Activated CD8-positive, alpha-beta memory T cell treated with anti-CD3 and anti-CD28 coated beads, Interleukin-2, amount 50 U/mL, for 24 hours (primary cell): Measurements from ENCODE around the gene DVL2.

Experiments used
- DNase-seq: peaks from one replicate; pipeline ENCODE4 v3.0.0-alpha.2; 2020; ENCODE audit errors: extremely low read depth

Gene DVL2

GRCh38 chr17:7219229-7219811 lies 15.0 kb downstream of the DVL2 start:
- no peak for DNase-seq

DNA sequence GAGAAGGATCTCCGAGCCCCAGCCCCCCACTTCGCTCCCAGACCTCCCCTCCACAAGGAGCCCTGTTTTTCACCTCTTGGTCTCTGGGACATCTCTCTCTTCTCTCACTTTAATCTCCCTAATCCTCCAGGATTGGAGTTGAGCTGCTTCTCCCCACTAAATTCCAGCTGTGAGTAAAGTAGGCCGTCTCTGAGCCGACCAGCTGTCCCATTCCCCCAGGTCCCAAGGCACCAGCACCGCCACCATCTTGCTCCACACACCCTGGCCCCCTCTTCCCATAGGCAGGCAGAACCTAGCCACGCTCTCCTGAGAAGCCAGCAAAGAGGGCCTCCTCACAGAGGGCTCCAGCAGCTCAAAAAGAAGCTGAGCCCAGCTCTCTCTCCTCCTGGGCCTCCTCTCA lies 15.6 kb downstream of the DVL2 start:
- DNase-seq, result no peak

DNA sequence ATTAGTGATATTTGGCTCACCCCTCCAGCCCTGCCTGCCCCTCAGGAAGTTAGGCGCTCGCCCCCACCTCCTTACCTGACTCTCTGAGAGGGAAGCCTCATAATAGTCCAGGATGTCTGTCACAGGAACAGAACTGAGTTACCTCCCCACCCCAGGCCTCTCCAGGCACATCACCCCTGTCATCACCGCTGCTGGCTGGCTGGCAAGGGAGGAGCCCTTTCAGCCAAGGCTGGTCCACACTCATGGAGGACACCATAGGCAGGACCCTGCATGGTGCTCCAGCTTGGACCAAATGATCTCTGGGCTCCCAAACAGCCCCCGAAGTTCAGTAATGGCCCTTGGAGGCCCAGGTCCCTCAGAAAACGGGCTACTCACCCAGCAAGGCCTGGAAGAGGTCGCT lies 16.2 kb downstream of the DVL2 start:
- DNase-seq, result no peak

DNA sequence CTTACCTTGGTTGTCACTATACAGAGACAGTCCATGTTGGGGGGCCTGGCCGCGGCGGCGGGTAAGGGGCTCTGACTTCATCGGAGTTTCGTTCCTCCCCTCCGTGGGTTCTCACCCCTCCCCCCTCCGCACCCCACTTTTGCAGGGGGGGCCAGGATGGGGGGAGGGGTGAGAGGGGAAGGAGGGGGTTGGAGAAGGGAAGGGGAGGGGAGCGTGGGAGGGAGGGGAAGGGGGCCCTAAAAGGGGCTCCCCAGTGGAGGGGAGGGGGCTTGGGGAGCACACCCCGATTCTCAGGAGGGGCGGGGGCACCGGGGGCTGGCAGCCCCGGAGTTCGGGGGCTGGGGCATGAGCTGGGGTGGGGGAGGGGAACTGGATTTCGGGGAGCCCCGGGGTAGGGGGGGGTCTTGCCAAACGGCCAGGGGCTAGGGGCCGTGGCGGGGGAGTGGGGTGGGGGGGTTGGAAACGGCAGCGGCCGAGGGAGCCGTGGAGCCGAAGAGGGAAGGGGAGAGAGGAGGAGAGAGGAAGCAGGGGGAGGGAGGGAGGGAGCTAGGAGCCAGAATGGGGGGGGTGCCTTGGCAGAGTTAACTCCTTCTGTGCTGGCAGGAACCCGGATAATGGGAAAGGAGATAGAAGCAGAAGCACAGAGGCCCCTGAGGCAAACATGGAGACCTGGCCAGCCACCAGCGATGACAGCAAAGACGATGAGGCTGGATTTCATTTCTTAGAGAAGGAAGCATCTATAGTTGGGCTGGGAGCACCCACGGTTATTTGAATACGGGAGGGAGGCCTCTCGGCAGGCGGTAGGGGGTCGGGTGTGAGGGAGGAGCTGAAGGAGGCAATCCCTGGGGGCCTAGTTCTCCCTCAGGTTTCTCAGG lies 17.0 kb downstream of the DVL2 start:
- no peak for DNase-seq

GRCh38 chr17:7216242-7217112 lies 17.8 kb downstream of the DVL2 start:
- no peak for DNase-seq

GRCh38 chr17:7215652-7216180 lies 18.6 kb downstream of the DVL2 start:
- DNase-seq, result no peak

DNA sequence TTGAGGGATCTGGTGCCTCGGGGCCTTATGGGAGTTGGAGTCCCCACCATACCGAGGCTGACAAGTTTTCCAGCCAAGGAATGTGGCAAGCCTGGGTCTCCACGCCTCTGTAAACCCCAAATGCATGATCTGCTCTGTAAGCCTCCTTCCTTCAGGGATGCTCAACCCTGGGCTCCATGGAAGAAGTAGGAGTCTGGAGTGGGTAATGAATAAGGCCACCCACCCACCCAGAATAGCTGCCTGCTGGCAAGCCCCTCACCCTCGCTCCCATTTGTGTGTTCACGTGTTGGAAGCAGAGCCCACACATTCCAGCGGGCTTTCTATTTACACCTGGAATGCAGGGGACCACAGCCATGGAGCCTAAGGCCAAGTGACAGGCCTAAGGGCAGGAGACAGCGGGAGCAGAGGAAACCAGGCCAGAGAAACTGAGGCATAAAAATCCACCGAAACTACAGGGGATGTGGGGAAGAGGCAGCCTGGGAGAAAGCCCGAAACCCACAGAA lies 19.1 kb downstream of the DVL2 start:
- no peak for DNase-seq

DNA sequence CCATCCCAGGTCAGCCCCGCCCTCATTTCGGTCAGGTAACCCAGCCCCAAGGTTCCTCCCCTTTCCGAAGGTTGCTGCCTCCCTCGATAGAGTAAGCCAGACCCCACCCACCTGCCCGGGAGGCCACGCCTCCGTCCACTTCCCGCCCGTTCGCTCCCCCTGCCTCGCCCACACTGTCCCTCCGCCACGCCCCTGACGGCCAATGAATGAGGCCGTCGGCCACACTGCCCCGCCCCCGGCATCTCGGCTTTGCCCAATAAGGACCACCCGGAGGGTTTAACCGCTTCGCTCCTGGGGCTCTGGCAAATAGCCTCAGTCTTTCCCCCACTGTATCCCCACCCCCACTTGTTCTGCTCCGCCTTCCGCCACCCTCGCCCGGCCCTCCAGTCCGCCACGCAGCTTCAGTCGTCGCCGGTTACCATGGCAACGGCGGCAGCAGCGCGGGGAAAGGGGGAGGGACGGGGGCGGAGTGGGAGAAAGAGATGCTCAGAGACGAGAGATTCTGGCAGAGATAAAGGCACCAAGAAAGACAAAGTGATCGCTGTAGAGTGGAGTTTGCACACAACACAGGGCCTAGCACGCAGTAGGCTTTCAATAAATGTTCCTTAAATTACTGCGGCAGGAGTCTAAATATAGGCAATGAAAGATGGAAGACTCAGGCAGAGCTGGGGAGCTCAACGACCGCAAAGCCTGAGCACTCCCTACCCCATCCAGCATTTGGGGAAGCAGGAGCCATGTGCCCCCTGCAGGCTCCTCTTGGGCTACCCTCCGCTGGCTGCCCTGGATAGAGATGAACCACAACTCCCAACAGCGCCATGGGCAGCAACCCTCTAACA lies 19.8 kb downstream of the DVL2 start:
- peak; percentile 99 for DNase-seq

DNA sequence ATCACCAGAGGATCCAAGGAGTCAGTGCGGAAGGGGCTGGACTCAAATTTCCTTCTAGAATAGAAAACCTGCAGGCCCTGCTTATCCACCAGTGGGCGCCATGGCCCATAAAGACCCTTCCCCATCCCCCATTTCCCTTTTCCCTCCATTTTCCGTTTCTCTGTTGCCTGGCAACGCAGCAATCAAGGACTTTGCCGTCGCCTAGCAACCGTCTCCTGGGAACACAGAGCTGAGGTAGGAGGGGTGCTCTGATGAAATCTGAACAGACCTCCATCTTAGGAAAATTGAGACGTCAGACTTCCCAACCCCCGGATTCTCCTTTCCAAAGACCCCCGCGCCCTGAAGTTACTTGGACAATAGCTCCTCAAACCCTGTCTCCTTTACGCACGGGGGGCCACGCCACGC lies 20.4 kb downstream of the DVL2 start:
- no peak for DNase-seq

DNA sequence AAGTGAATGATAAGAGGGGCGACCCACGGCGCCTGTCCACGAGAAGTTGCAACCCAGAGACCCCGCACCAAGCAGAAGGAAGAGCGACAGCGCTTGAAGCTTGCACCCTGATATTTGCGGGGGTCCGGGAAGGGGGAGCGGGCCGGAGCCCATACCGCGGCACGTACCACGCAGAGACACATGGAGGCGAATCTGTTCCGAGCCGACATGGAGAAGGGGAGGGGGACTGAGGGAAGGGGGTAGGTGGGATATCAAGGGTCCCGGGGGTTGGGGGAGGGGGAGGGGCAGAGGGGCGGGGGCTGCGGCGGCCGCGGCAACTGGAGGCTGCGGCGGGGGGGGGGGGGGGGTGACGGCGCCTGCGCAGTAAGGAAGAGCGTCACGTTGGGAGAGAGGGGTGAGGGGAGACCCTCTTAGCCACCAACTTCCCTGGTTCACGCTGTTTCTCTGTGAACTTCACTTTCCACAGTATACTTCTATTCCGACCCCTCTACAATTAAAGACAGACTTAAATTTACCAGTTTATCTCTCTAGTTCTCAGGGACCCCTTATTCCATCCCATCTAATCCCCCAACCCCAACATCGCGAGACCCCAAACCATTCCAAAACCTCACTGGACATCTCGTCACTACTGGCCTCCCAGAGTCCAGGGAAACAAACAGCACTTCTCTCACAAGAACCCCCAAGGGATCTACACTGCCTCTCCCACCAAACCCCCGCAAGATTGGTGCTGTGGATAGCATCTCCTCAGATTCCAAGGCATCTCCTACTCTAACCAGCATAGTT lies 22.6 kb downstream of the DVL2 start:
- DNase-seq, result no peak

DNA sequence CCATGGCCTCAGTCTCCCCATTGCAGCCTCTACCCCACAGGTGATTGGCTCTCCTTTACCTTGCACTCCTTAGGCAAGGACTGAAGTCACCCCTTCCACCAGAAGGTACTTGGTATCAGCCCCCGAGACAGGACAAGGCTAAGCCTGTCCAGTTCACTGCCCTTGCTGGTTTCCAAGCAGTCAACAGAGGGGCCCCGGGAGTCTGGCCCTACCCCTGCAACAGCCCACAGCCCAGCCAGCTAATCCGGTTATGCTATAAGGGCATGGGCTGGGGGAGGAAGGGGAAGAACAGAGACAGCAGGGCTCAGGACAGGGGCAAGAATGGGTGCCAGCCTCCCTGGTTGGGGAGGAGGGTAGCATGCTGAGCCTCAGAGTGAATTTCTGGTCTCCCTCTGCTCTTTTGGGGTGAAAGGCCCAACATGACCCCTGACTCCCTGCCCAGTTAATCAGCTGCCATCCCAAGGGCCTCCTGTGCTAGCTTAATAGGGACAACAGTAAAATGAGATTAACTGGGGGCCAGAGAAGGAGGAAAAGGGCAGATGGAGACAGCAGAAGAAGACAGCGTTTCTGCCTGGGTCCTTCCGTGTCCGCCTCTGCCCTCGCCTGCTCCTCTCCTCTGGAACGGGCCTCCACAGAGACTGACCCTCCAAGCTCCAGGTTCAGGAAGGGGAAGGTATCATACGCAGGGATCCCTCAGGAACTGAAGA lies 25.4 kb downstream of the DVL2 start:
- DNase-seq, result no peak

DNA sequence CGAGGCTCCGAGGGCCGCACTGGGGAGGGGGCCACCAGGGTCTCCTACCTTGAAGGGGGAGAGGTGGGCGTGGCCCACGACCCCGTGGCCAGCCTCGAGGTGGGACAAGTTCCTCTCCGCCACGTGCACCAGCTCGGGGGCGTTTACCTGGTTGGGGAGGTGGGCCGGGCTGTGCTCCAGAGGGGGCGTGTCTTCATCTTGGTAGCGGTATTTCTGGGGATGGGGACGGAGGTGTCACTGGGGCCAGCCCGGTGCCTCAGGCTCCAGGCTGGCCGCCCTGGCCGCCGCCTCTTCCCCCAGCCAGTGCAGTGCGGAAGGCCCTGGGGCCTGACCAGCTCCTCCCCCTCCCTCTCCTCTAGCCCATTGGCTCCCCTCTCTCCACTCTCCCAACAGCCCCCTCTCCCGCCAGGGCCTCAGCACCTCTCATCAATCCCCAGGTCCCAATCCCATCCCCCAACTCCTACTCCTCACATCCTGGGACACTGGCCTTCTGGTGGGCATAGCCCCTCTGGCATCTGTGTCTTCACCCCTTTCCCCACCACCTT lies 26.2 kb downstream of the DVL2 start:
- no peak for DNase-seq

DNA sequence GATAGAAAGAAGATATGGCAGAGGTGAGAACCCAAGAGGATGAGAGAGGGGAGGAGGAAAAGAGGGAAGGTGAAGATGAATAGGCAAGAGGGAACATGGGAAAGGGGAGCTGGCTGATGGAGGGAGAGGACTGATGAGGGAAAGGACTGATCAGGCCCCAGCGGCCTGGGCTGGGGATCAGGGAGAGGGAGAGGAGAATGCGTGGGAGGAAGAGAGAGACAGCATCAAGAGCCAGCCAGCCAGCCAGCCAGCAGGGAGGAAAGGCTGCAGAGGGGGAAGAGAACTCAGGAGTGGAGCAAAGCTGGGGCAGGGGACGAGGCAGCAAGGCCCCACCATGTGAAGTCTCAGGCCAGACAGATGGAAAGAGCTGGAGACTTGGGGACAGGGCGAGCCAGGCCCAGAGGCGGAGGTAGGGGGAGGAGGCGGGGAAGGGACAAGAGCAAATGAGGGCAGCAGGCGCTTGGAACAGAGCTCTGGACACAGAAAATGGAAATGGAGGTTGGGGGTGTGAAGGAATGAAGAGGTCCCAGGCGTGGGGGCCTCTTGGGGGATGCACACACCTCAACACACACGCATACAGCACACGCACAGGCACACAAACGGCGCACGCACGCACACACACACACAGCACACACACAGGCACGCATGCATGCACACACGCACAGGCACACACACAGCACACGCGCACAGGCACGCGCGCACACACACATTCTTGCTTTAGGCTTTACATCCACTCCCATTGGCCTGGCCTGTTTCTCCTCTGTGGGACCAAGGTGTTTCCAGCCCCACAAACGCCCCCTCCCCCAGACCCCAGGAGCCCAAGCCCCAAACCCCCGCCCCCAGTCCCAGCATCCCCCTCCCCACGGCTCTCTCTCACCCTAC lies 27.0 kb downstream of the DVL2 start:
- no peak for DNase-seq

GRCh38 chr17:7205561-7205960 lies 28.8 kb downstream of the DVL2 start:
- no peak for DNase-seq

DNA sequence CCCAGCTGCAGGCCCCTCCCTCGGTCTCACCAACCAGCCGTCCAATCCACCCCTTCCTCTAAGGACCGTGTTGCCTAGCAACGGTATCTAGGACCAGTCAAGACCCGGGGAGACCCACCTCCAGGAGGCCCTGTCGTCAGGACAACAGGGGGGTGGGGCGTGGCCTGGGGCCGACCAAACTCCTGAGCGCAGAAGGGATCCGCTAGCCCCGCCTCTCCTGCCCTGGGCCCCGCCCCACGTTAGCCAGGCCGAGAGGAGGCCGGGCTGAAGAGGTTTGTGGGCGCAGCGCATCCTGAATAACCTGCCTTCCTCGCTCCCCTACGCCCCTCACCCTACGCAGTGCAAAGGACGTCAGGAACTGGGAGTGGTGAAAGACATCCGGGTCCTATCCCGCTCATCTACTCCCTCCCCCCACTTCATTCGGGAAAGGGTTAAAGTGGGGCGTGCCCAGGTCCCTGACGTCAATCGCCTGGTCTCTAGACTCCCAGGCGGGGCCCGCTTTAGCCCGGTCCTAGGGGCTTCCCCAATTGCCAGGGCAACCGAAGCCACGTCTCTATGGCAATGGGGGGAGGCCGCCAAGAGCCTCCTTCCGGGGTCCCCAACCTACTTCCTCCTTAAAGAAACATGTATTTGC lies 29.4 kb downstream of the DVL2 start:
- peak; percentile 87 for DNase-seq

GRCh38 chr17:7204336-7204735 lies 30.0 kb downstream of the DVL2 start:
- DNase-seq, result no peak

DNA sequence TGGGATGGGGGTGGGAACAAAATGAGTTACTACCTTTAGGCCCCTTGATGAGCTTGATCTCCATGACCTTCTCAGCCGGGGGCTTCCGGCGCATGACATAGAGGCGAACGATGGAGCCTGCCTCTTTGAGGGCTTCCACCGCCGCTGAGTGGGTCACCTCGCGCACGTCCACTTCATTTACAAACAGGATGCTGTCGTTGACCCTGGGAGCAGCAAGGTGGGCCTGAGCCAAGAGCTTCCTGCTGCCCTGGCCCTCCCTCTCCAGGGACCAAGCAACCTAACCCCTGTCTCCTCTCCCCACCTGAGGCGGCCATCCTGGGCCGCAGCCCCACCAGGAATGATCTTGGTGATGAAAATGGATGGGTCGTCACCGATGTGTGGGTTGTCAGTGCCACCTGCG lies 30.9 kb downstream of the DVL2 start:
- no peak for DNase-seq
